ENCODE results near the gene STK17A. TPM values are rescaled to one million over a fixed set of nuclear protein-coding genes. Genes with fewer than 3 reads are reported as not detected.

STK17A gene
- total RNA-seq, 2 experiments from 2014 or later = 74.4 to 74.8 TPM

- H3K36me3 Mint-ChIP-seq (ENCODE audit: low read depth) = peaks cover 66% of the 10 kb centered on the region
- peak overlapping the region; percentile 34 for H3K4me3 Mint-ChIP-seq
- peak overlapping the region; percentile 73 for H3K27ac Mint-ChIP-seq
- CTCF ChIA-PET = interaction anchor here (0.8 to 2.6 kb wide), 6 partner anchors 22 to 63 kb away, joined by 3 to 16 read pairs (median 5); partner anchors contain the start of gene STK17A
- POLR2A ChIA-PET = interaction anchor here (0.6 to 1.0 kb wide), 2 partner anchors 54 to 60 kb away, joined by 3 read pairs; no protein-coding TSS in a partner anchor
- no peaks in the 10 kb centered on the region for H3K9me3 Mint-ChIP-seq
- no peak for DNase-seq
- H3K4me1 Mint-ChIP-seq = peaks cover 90% of the 10 kb centered on the region
- H3K27me3 Mint-ChIP-seq = no peaks in the 10 kb centered on the region
Measured at GRCh38 chr7:43645699-43646226, 62.9 kb downstream of the STK17A start.

- no peak for DNase-seq
- H3K4me3 Mint-ChIP-seq = peak overlapping the region; percentile 84
- no peaks in the 10 kb centered on the region for H3K27me3 Mint-ChIP-seq
- H3K9me3 Mint-ChIP-seq = no peaks in the 10 kb centered on the region
- peak overlapping the region; percentile 97 for H3K27ac Mint-ChIP-seq
- ChIA-PET POLR2A (interaction anchor here (1.0 kb wide), 1 partner anchor 53 kb away, joined by 3 read pairs; no protein-coding TSS in a partner anchor), CTCF (interaction anchor here (0.8 to 2.5 kb wide), 3 partner anchors 38 to 53 kb away, joined by 3 to 6 read pairs (median 5); no protein-coding TSS in a partner anchor)
- peaks cover 92% of the 10 kb centered on the region for H3K4me1 Mint-ChIP-seq
- peaks cover 62% of the 10 kb centered on the region for H3K36me3 Mint-ChIP-seq (ENCODE audit: low read depth)
Measured at GRCh38 chr7:43646603-43647338, 63.9 kb downstream of the STK17A start.

- ChIA-PET POLR2A (no interaction called here), CTCF (interaction anchor here (2.3 to 3.7 kb wide), 3 partner anchors 46 to 65 kb away, joined by 5 to 31 read pairs (median 6); partner anchors contain the start of gene STK17A)
- no peaks in the 10 kb centered on the region for H3K27me3 Mint-ChIP-seq
- H3K36me3 Mint-ChIP-seq (ENCODE audit: low read depth) = peaks cover 60% of the 10 kb centered on the region
- H3K4me3 Mint-ChIP-seq = peak overlapping the region; percentile 84
- peaks cover 95% of the 10 kb centered on the region for H3K4me1 Mint-ChIP-seq
- peak overlapping the region; percentile 97 for H3K27ac Mint-ChIP-seq
- H3K9me3 Mint-ChIP-seq = no peaks in the 10 kb centered on the region
- DNase-seq = no peak
Measured at GRCh38 chr7:43647339-43647672, 64.4 kb downstream of the STK17A start.

DNA sequence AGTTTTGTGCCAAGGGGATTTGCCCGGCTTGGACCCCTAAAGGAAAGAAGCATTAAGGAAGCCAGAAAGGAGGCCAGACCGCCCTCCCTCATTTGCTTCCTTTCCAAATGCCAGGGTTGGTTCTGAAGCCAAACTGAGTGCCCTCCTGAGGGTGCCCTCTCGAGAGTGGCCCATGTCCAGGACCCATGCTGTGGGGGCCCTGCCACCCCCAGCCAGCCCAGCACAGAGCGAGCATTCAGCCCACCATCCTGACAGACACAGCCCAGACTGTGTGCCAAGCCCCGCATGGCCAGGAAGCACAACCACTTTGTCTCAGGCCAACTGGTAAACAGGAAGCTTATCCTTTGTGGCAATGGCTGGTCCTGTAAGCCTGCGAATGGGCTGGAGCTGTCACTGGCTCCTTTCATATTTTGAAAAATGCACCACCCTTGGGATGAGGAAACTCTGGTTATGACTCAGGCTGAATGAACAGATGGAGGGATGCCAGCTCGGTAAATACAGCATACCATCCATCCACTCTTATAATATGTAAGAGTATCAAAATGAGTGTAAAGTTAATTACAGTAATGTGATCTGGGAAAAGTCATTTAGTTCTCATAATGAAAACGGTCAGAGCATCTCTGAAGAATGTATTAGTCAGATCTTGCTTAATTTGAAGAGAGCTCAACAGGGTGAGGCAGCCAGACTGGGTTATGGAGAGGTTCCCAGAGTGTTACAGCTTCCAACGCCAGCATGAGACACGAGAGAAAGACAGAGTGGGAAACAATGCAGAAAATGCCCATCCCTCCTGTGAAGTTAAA, 65.0 kb downstream of the STK17A start:
- Mint-ChIP-seq H3K36me3 (ENCODE audit: low read depth) (peaks cover 57% of the 10 kb centered on the region), H3K4me3 (peak overlapping the region; percentile 84), H3K27ac (peak overlapping the region; percentile 97), H3K27me3 (no peaks in the 10 kb centered on the region), H3K9me3 (no peaks in the 10 kb centered on the region), H3K4me1 (peaks cover 95% of the 10 kb centered on the region)
- peak; percentile 42 for DNase-seq
- CTCF ChIA-PET = interaction anchor here (0.7 to 4.4 kb wide), 6 partner anchors 8 to 65 kb away, joined by 3 to 31 read pairs (median 10); partner anchors contain the start of gene STK17A
- POLR2A ChIA-PET = interaction anchor here (0.5 to 0.8 kb wide), 4 partner anchors 55 to 717 kb away, joined by 3 read pairs; no protein-coding TSS in a partner anchor

GRCh38 chr7:43648473-43649406, 65.8 kb downstream of the STK17A start:
- H3K36me3 Mint-ChIP-seq (ENCODE audit: low read depth) = peaks cover 53% of the 10 kb centered on the region
- peak overlapping the region; percentile 84 for H3K4me3 Mint-ChIP-seq
- POLR2A ChIA-PET = interaction anchor here (0.5 to 1.7 kb wide), 4 partner anchors 49 to 718 kb away, joined by 3 to 5 read pairs (median 4); partner anchors contain the start of gene STK17A
- CTCF ChIA-PET = interaction anchor here (0.7 to 4.4 kb wide), 12 partner anchors 9 to 80 kb away, joined by 3 to 31 read pairs (median 4); partner anchors contain the start of gene STK17A
- H3K9me3 Mint-ChIP-seq = no peaks in the 10 kb centered on the region
- peak overlapping the region; percentile 97 for H3K27ac Mint-ChIP-seq
- DNase-seq = peak; percentile 86
- no peaks in the 10 kb centered on the region for H3K27me3 Mint-ChIP-seq
- peaks cover 95% of the 10 kb centered on the region for H3K4me1 Mint-ChIP-seq

GRCh38 chr7:43649755-43650274, 66.9 kb downstream of the STK17A start:
- Mint-ChIP-seq H3K9me3 (peaks cover 4% of the 10 kb centered on the region), H3K36me3 (ENCODE audit: low read depth) (peaks cover 52% of the 10 kb centered on the region), H3K27me3 (no peaks in the 10 kb centered on the region), H3K4me1 (peaks cover 95% of the 10 kb centered on the region), H3K27ac (peak overlapping the region; percentile 97), H3K4me3 (peak overlapping the region; percentile 84)
- POLR2A ChIA-PET = interaction anchor here (0.5 to 1.7 kb wide), 3 partner anchors 30 to 67 kb away, joined by 4 to 5 read pairs (median 4); partner anchors contain the start of gene STK17A
- CTCF ChIA-PET = interaction anchor here (0.9 to 4.4 kb wide), 12 partner anchors 9 to 81 kb away, joined by 3 to 31 read pairs (median 5); partner anchors contain the start of gene STK17A
- peak; percentile 86 for DNase-seq

DNA sequence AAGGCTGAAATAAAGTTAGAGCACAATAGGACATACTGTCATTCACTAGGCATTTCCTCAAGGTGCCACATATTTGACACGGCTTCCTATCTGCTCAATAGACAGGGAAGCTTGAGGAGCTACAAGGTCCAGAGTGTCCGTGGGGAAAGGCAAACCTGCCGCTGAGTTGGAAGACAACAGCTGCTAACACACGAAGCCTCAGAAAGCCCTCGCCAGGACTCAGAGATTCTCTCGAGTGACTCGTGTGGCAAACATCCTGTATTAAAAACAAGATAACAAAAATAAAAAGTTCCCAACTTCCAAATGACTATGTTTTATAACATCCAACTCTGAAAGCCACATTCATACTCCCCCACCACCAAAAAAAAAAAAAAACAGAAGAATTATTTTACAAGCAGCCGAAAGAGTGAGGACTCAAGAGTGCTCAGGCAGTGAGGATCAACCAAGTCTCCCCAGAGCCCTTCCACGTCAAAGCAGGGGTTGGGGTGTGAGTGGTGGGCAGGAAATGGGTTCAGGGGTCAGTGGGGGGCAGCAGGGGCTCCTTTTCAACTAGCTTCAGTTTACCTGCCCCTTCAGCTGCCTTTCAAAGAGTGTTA, 67.6 kb downstream of the STK17A start:
- peaks cover 91% of the 10 kb centered on the region for H3K4me1 Mint-ChIP-seq
- H3K27ac Mint-ChIP-seq = peak overlapping the region; percentile 97
- ChIA-PET POLR2A (interaction anchor here (1.7 kb wide), 1 partner anchor 68 kb away, joined by 4 read pairs; the partner anchor contains the start of gene STK17A), CTCF (interaction anchor here (0.9 to 4.4 kb wide), 11 partner anchors 10 to 81 kb away, joined by 3 to 31 read pairs (median 5); partner anchors contain the start of gene STK17A)
- peaks cover 4% of the 10 kb centered on the region for H3K9me3 Mint-ChIP-seq
- peak overlapping the region; percentile 84 for H3K4me3 Mint-ChIP-seq
- no peak for DNase-seq
- peaks cover 49% of the 10 kb centered on the region for H3K36me3 Mint-ChIP-seq (ENCODE audit: low read depth)
- no peaks in the 10 kb centered on the region for H3K27me3 Mint-ChIP-seq

DNA sequence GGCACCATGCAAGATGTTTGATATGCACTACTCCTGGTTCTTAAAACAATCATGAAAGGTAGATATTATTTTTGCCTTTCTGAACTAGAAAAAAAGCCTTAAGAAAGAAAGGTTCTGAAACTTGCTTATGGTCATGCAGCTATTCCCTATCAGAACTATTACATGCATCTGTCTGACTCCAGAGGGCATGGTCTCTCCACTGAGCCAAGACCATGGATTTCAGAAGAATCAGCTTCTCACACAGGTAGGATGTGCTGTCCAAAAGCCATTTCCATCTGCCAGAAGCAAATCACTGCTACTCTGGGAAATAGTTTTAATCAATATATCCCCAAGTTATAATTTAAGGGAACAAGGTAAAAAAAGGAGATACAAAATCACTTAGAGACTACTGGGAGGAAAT, 69.5 kb downstream of the STK17A start:
- POLR2A ChIA-PET = no interaction called here
- H3K27me3 Mint-ChIP-seq = no peaks in the 10 kb centered on the region
- DNase-seq = no peak

DNA sequence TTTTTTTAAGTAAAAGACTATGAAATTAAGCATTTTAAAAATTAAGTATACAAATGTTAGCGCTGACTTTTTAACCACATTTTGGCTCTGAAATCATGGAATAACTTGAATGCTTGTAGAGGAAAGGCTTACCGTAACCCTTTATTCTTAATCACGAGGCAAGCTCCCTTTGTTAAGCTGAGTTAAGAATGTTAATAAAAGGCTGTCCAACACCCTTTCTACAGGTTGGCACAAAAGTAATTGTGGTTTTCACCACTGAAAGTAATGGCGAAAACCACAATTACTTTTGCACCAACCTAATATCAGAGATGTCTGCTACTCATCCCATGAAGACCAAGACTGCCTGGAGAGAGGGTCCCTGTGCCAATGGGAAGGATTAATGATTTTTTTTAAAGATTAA, 70.6 kb downstream of the STK17A start:
- no peak overlapping the region for H3K4me3 Mint-ChIP-seq
- H3K27me3 Mint-ChIP-seq = no peaks in the 10 kb centered on the region
- peaks cover 4% of the 10 kb centered on the region for H3K9me3 Mint-ChIP-seq
- ChIA-PET POLR2A (interaction anchor here (0.5 kb wide), 1 partner anchor 71 kb away, joined by 3 read pairs; the partner anchor contains the start of gene STK17A), CTCF (interaction anchor here (0.6 to 1.6 kb wide), 3 partner anchors 28 to 112 kb away, joined by 3 to 6 read pairs (median 5); no protein-coding TSS in a partner anchor)
- DNase-seq = no peak
- H3K27ac Mint-ChIP-seq = peak overlapping the region; percentile 55
- H3K36me3 Mint-ChIP-seq (ENCODE audit: low read depth) = peaks cover 42% of the 10 kb centered on the region
- H3K4me1 Mint-ChIP-seq = peaks cover 83% of the 10 kb centered on the region

More for the DNA sequence above, 69.5 kb downstream of the STK17A start:
- CTCF ChIA-PET = interaction anchor here (1.6 kb wide), 1 partner anchor 12 kb away, joined by 4 read pairs; no protein-coding TSS in a partner anchor
- Mint-ChIP-seq H3K27ac (peak overlapping the region; percentile 97), H3K4me1 (peaks cover 85% of the 10 kb centered on the region), H3K4me3 (peak overlapping the region; percentile 24), H3K9me3 (peaks cover 4% of the 10 kb centered on the region), H3K36me3 (ENCODE audit: low read depth) (peaks cover 46% of the 10 kb centered on the region)

GRCh38 chr7:43653891-43654504, 71.1 kb downstream of the STK17A start:
- ChIA-PET CTCF (interaction anchor here (0.6 to 1.6 kb wide), 3 partner anchors 29 to 112 kb away, joined by 3 to 6 read pairs (median 5); no protein-coding TSS in a partner anchor), POLR2A (no interaction called here)
- peak overlapping the region; percentile 55 for H3K27ac Mint-ChIP-seq
- H3K4me1 Mint-ChIP-seq = peaks cover 83% of the 10 kb centered on the region
- H3K4me3 Mint-ChIP-seq = no peak overlapping the region
- peaks cover 47% of the 10 kb centered on the region for H3K36me3 Mint-ChIP-seq (ENCODE audit: low read depth)
- H3K9me3 Mint-ChIP-seq = peaks cover 4% of the 10 kb centered on the region
- no peaks in the 10 kb centered on the region for H3K27me3 Mint-ChIP-seq
- DNase-seq = no peak

All from activated CD4-positive, alpha-beta T cell treated with anti-CD3 and anti-CD28 coated beads, Interleukin-2, amount 10 ng/mL, durations not matched to agents 7 days and 5 days (primary cell).